Thyroid gland (tissue), 4 donors: Measurements from ENCODE around the gene PRDM2.

ENCODE experiments used
- CTCF ChIP-seq, 6 experiments: fragments of 200-600 bp in 3 of 6; fragments of 450-650 bp in 3 of 6; sonication (generic) in 3 of 6; IDR thresholded peaks; one replicate each; pipeline ENCODE4 v1.5.1; 2016 to 2019; ENCODE audit warnings: antibody characterized with exemption in 6 of 6, mild to moderate bottlenecking in 2 of 6, inconsistent platforms in 1 of 6, moderate library complexity in 1 of 6
- POLR2A ChIP-seq, 2 donors: fragments of 450-650 bp; IDR thresholded peaks; one replicate each; pipeline ENCODE4 v1.6.1; 2017; ENCODE audit warnings: antibody characterized with exemption in 2 of 2, mild to moderate bottlenecking in 2 of 2, moderate library complexity in 1 of 2

- TF ChIP-seq CTCF (IDR thresholded peaks at IDR 0.05) (peak in 3 of 6 experiments; percentile 22 to 41 (median 33)), POLR2A (IDR thresholded peaks at IDR 0.05) (peak in 1 of 2 donors; percentile 49)
Observed at GRCh38 chr1:13759072-13759471, 59.1 kb downstream of the PRDM2 start.
